ENCODE data around the gene ADARB1. TPM values are rescaled to one million over a fixed set of nuclear protein-coding genes. Genes with fewer than 3 reads are reported as not detected.

ADARB1 gene
- total RNA-seq, 1 experiment from 2014 or later = 31.9 TPM

GRCh38 chr21:45100866-45101265 lies 26.5 kb downstream of the ADARB1 start:
- Histone ChIP-seq H3K27ac (ENCODE audit: low read depth, low read length, poor library complexity, severe bottlenecking) (peak overlapping the region; percentile 64), H3K4me3 (ENCODE audit: low read depth, low read length, poor library complexity, severe bottlenecking) (no peak overlapping the region), H3K9me3 (ENCODE audit: low read depth, low read length, poor library complexity, severe bottlenecking) (no peaks in the 10 kb centered on the region), H3K27me3 (replicated peaks; ENCODE audit: insufficient read depth, low read depth, low read length, poor library complexity) (no peaks in the 10 kb centered on the region), H3K36me3 (ENCODE audit: insufficient read depth, low read length, poor library complexity, severe bottlenecking) (no peaks in the 10 kb centered on the region), H3K4me1 (ENCODE audit: insufficient read depth, low read length, poor library complexity, severe bottlenecking) (peaks cover 57% of the 10 kb centered on the region)
- DNase-seq (ENCODE audit: low spot score) = no peak
- ChIA-PET POLR2A (ENCODE audit: low non-redundant PET) (no interaction called here), CTCF (interaction anchor here (0.5 kb wide), 1 partner anchor 455 kb away, joined by 4 read pairs; the partner anchor contains the start of gene KRTAP10-11)
- TF ChIP-seq CTCF (conservative IDR thresholded peaks at IDR 0.05; ENCODE audit: low read depth, low read length) = no peak
- TF ChIP-seq EZH2 (IDR thresholded peaks at IDR 0.05; ENCODE audit: borderline replicate concordance, low read depth, low read length, poor library complexity, severe bottlenecking) = no peak
- intact Hi-C loops (cut with micrococcal nuclease; ENCODE audit: unreplicated experiment) = no loop called here
- BruUV-seq (replicated peaks) = no TSS peak

GRCh38 chr21:45102391-45102932 lies 28.1 kb downstream of the ADARB1 start:
- DNase-seq (ENCODE audit: low spot score) = peak; percentile 91
- H3K27me3 ChIP-seq (replicated peaks; ENCODE audit: insufficient read depth, low read depth, low read length, poor library complexity) = no peaks in the 10 kb centered on the region
- H3K4me3 ChIP-seq (ENCODE audit: low read depth, low read length, poor library complexity, severe bottlenecking) = no peak overlapping the region
- ChIA-PET POLR2A (ENCODE audit: low non-redundant PET) (interaction anchor here (0.5 kb wide), 1 partner anchor 453 kb away, joined by 5 read pairs; no protein-coding TSS in a partner anchor), CTCF (interaction anchor here (0.7 to 1.4 kb wide), 6 partner anchors 10 to 137 kb away, joined by 3 to 10 read pairs (median 4); no protein-coding TSS in a partner anchor)
- H3K4me1 ChIP-seq (ENCODE audit: insufficient read depth, low read length, poor library complexity, severe bottlenecking) = peaks cover 65% of the 10 kb centered on the region
- H3K9me3 ChIP-seq (ENCODE audit: low read depth, low read length, poor library complexity, severe bottlenecking) = no peaks in the 10 kb centered on the region
- H3K27ac ChIP-seq (ENCODE audit: low read depth, low read length, poor library complexity, severe bottlenecking) = peak overlapping the region; percentile 64
- BruUV-seq (replicated peaks) = no TSS peak
- H3K36me3 ChIP-seq (ENCODE audit: insufficient read depth, low read length, poor library complexity, severe bottlenecking) = no peaks in the 10 kb centered on the region
- TF ChIP-seq EZH2 (IDR thresholded peaks at IDR 0.05; ENCODE audit: borderline replicate concordance, low read depth, low read length, poor library complexity, severe bottlenecking) = no peak
- TF ChIP-seq CTCF (conservative IDR thresholded peaks at IDR 0.05; ENCODE audit: low read depth, low read length) = peak; percentile 65
- intact Hi-C loops (cut with micrococcal nuclease; ENCODE audit: unreplicated experiment) = no loop called here

GRCh38 chr21:45103971-45104520 lies 29.7 kb downstream of the ADARB1 start:
- Histone ChIP-seq H3K27me3 (replicated peaks; ENCODE audit: insufficient read depth, low read depth, low read length, poor library complexity) (no peaks in the 10 kb centered on the region), H3K4me3 (ENCODE audit: low read depth, low read length, poor library complexity, severe bottlenecking) (no peak overlapping the region), H3K9me3 (ENCODE audit: low read depth, low read length, poor library complexity, severe bottlenecking) (no peaks in the 10 kb centered on the region), H3K27ac (ENCODE audit: low read depth, low read length, poor library complexity, severe bottlenecking) (peak overlapping the region; percentile 56), H3K4me1 (ENCODE audit: insufficient read depth, low read length, poor library complexity, severe bottlenecking) (peaks cover 61% of the 10 kb centered on the region), H3K36me3 (ENCODE audit: insufficient read depth, low read length, poor library complexity, severe bottlenecking) (no peaks in the 10 kb centered on the region)
- DNase-seq (ENCODE audit: low spot score) = no peak
- no peak for TF ChIP-seq EZH2 (IDR thresholded peaks at IDR 0.05; ENCODE audit: borderline replicate concordance, low read depth, low read length, poor library complexity, severe bottlenecking)
- TF ChIP-seq CTCF (conservative IDR thresholded peaks at IDR 0.05; ENCODE audit: low read depth, low read length) = no peak
- ChIA-PET CTCF (no interaction called here), POLR2A (ENCODE audit: low non-redundant PET) (no interaction called here)
- intact Hi-C loops (cut with micrococcal nuclease; ENCODE audit: unreplicated experiment) = no loop called here
- no TSS peak for BruUV-seq (replicated peaks)
